HG02852 (cell line): ENCODE measurements around the gene RPL27.
"Not testable (repeated sequence)": the region's sequence is repeated elsewhere in the genome, so short reads cannot be mapped to it uniquely, and the experiment has no call there.

ENCODE experiments used
- ATAC-seq: cut with Tn5 transposase; IDR thresholded peaks from one replicate; pipeline ENCODE4 v1.9.1; 2021; ENCODE audit warnings: mild to moderate bottlenecking, moderate library complexity; ENCODE audit not compliant: unreplicated experiment

The RPL27 gene

DNA sequence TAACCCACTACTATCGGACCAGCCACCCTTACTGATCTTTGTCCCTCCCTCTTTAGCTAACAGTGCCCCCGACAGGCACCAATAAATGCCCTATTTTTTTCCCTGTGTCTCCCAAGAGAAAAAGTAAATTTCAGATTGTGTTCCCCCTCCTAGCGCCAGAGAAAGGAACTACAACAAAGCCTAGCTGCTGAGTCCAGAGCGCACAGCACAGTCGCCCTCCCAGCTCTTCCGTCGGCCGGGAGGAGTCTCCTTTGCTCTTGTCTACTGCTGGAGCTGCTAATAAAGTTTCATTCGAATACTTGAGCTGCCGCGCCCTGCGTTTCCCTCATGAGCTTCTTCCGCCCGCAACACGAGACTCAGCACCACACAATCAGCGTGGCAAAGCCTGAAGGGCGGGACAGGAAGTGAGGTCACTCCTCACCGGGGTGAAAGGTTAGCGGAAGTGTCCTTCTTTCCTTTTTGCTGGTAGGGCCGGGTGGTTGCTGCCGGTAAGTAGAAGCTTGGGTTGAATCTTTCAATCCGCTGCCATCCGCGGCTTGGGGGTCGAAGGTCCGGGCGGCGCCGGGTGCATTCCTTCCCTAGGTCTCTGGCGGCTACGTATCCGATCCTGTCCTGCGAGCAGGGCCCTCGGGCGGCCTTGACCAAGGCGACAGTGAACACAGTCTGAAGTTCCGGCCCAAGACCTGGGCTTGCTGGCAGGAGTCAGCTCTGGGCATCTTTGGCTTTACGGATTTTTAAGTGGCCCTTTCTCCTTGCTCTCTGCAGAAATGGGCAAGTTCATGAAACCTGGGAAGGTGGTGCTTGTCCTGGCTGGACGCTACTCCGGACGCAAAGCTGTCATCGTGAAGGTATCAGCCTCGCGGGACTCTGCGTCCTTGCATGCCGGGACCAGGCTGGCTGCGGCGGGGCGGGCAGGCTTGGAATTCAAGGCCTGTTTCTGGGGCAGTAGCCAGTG lies at the start of gene RPL27:
TSS of gene RPL27 (plus strand) at position 436 of the 955 bp plus-strand sequence. CDS start at position 768, 332 bp downstream.
- peak; percentile 91 for ATAC-seq

GRCh38 chr17:42950044-42950783 lies 48.0 kb upstream of the RPL27 start:
- no peak for ATAC-seq

- no peak for ATAC-seq
Observed at GRCh38 chr17:42953669-42954068, 44.5 kb upstream of the RPL27 start.

- peak; percentile 79 for ATAC-seq
Observed at GRCh38 chr17:42964161-42964932, 33.9 kb upstream of the RPL27 start, which contains the start of gene AARSD1. Gene AARSD1, minus strand, starts transcription at chr17:42964454. Its CDS starts 14 bp downstream, at chr17:42964440.

DNA sequence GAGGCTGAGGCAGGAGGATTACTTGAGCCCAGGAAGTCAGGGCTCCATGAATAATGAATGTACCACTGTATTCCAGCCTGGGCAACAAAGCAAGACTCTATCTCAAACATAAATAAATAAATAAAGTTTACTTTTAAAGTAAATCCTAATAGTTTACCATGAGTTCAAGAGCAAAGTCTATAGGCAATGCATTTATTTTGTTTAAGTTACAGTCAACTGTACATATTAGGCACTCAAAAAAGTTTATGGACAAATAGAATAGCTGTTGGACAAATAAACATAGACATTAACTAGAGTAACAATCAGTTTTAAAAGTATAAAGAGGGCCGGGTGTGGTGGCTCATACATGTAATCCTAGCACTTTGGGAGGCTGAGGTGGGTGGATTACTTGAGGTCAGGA lies 30.3 kb upstream of the RPL27 start:
- ATAC-seq = no peak

DNA sequence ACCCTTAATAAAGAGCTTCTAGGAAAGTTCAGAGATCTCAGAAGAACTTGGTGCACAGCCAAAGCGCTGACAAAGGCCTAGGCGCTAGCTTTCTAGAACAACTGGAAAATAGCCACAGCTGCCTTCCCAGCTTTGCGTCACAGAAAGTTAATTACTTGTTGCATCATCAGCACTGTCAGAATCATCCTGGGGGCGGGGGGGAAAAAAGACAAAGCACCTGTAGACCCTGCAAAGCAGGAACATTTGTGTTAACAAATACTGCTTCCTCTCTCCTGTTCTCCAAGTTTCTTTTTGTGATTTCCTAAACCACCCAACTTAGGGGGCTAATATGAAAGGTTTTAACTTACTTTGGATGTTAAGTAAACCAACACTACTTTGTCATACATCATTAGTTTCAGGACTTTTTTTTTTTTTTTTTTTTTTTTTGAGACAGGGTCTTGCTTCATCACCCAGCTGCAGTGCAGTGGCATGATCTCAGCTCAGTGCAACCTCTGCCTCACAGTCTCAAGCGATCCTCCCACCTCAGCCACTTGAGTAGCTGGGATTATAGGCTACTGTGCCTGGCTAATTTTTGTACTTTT lies 29.1 kb upstream of the RPL27 start:
- no peak for ATAC-seq

GRCh38 chr17:42971589-42971988 lies 26.6 kb upstream of the RPL27 start:
- no peak for ATAC-seq

GRCh38 chr17:42973323-42973722 lies 24.9 kb upstream of the RPL27 start:
- ATAC-seq = not testable (repeated sequence)

GRCh38 chr17:42975265-42975664 lies 23.0 kb upstream of the RPL27 start:
- no peak for ATAC-seq

- ATAC-seq = not testable (repeated sequence)
Observed at GRCh38 chr17:42975701-42976100, 22.5 kb upstream of the RPL27 start.

- ATAC-seq = peak; percentile 28
Observed at GRCh38 chr17:42979511-42980273, 18.5 kb upstream of the RPL27 start, which contains the start of gene PTGES3L. Gene PTGES3L, minus strand, starts transcription at chr17:42980080. Its CDS starts 27 bp downstream, at chr17:42980053.

GRCh38 chr17:42980274-42980765 lies 17.9 kb upstream of the RPL27 start, which contains the start of gene RUNDC1:
Gene RUNDC1, plus strand, starts transcription at chr17:42980565. Its CDS starts 12 bp downstream, at chr17:42980577.
- ATAC-seq = peak; percentile 70

GRCh38 chr17:42980766-42981397 lies 17.3 kb upstream of the RPL27 start:
- ATAC-seq = peak; percentile 51

- ATAC-seq = no peak
Observed at GRCh38 chr17:42982266-42982665, 16.0 kb upstream of the RPL27 start.

GRCh38 chr17:42985225-42985624 lies 13.0 kb upstream of the RPL27 start:
- no peak for ATAC-seq

GRCh38 chr17:42989141-42989540 lies 9.1 kb upstream of the RPL27 start:
- ATAC-seq = no peak

DNA sequence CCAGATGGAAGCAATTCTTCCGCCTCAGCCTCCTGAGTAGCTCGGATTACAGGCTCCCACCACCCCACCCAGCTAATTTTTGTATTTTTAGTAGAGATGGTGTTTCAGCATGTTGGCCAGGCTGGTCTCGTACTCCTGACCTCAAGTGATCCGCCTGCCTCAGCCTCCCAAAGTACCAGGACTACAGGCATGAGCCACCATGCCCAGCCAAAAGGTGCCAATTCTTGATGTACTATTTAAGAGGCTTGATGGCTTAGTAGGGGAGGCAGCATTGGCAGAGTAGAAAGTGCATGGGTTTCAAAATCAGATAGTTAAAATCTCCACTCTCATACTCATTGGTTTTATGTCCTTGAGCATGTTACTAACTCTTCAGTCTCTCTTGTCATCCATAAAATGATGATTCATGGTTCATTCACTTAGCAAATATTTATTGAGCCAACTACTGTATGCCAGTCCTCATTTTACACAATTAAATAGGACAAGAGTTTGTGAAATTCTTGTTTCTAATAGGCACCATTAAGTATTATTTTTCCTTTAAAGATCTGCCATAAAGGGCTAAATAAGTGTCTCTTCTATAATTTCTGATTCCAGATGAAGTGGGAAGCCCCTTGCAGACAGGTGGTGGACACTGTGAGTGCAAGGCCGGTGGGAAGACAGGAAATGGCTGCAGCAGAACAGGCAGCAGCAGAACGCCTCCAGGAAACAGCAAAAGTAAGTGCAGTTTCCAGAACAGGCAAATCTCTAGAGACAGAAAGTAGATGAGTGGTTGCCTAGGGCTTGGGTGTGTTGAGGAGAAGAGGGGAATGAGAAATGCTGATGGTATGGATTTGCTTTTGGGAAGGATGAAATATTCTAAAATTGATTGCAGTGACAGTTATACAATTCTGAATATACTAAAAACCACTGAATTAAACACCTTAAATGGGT lies 8.2 kb upstream of the RPL27 start:
- no peak for ATAC-seq

DNA sequence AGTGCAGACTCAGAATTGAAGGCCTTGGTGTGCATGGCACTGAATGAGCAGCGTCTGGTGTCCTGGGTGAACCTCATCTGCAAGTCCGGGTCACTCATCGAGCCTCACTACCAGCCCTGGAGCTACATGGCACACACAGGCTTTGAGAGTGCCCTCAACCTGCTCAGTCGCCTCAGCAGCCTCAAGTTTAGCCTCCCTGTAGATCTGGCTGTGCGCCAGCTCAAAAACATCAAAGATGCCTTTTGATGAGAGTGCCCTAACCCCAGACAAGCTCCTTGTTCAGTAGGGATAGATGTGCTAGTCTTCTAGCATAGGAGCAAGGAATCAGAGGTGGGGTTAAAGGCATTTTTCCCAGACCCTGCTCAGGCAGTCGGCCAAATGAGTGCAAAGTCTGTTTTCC lies 6.7 kb upstream of the RPL27 start:
- no peak for ATAC-seq
